H9 (cell line): ENCODE data around the gene SPATA2L. TPM values are rescaled to one million over a fixed set of nuclear protein-coding genes. Genes with fewer than 3 reads are reported as not detected.

Experiments used
- DNase-seq: peaks from one replicate; pipeline ENCODE4 v3.0.0-alpha.2; 2017
- H2AFZ ChIP-seq: one replicate; pipeline ENCODE4 v1.6.1; 2013; ENCODE audit warnings: mild to moderate bottlenecking, low read length, control low read depth, moderate library complexity
- H2AK5ac ChIP-seq: 2 replicates; pipeline ENCODE4 v1.6.1; 2013; ENCODE audit warnings: low read length, control low read depth, mixed read lengths; ENCODE audit not compliant: insufficient read length
- H2BK120ac ChIP-seq: one replicate; pipeline ENCODE4 v1.6.1; 2013; ENCODE audit warnings: low read depth, mild to moderate bottlenecking, low read length, control low read depth, inconsistent platforms; ENCODE audit not compliant: poor library complexity, severe bottlenecking
- H2BK12ac ChIP-seq: 2 replicates; pipeline ENCODE4 v1.6.1; 2013; ENCODE audit warnings: low read length, control low read depth, mixed read lengths, low read depth; ENCODE audit not compliant: insufficient read length
- H2BK15ac ChIP-seq: 2 replicates; pipeline ENCODE4 v1.6.1; 2013; ENCODE audit warnings: low read depth, low read length, control low read depth
- H2BK20ac ChIP-seq: one replicate; pipeline ENCODE4 v1.6.1; 2013; ENCODE audit warnings: low read depth, mild to moderate bottlenecking, low read length, control low read depth, inconsistent platforms; ENCODE audit not compliant: poor library complexity, severe bottlenecking
- H2BK5ac ChIP-seq: 2 replicates; pipeline ENCODE4 v1.6.1; 2013; ENCODE audit warnings: low read length, control low read depth, mixed read lengths; ENCODE audit not compliant: insufficient read length
- H3K14ac ChIP-seq: 2 replicates; pipeline ENCODE4 v1.6.1; 2013; ENCODE audit warnings: low read length, control low read depth; ENCODE audit not compliant: insufficient read depth
- H3K18ac ChIP-seq: 2 replicates; pipeline ENCODE4 v1.6.1; 2013; ENCODE audit warnings: low read depth, mild to moderate bottlenecking, mixed read lengths, low read length, control low read depth; ENCODE audit not compliant: insufficient read length
- H3K23ac ChIP-seq: 2 replicates; pipeline ENCODE4 v1.6.1; 2013; ENCODE audit warnings: low read length, control low read depth, mixed read lengths, low read depth; ENCODE audit not compliant: insufficient read length
- H3K23me2 ChIP-seq: 2 replicates; pipeline ENCODE4 v1.6.1; 2013; ENCODE audit warnings: low read depth, mild to moderate bottlenecking, mixed read lengths, low read length, control low read depth; ENCODE audit not compliant: insufficient read length, poor library complexity, severe bottlenecking
- H3K27ac ChIP-seq: 2 replicates; pipeline ENCODE4 v1.5.1; 2013; ENCODE audit warnings: low read length, control low read depth, mixed read lengths, low read depth; ENCODE audit not compliant: insufficient read length
- H3K27me3 ChIP-seq: 2 replicates; pipeline ENCODE4 v1.6.1; 2013; ENCODE audit warnings: low read length, control low read depth, inconsistent platforms; ENCODE audit not compliant: insufficient read depth
- H3K4ac ChIP-seq: 2 replicates; pipeline ENCODE4 v1.6.1; 2013; ENCODE audit warnings: low read depth, mild to moderate bottlenecking, control low read depth, inconsistent platforms, low read length, moderate library complexity
- H3K4me1 ChIP-seq: 2 replicates; pipeline ENCODE4 v1.6.1; 2013; ENCODE audit warnings: low read length, control low read depth, inconsistent platforms; ENCODE audit not compliant: insufficient read depth
- H3K4me2 ChIP-seq: 2 replicates; pipeline ENCODE4 v1.6.1; 2013; ENCODE audit warnings: low read length, control low read depth, mixed read lengths; ENCODE audit not compliant: insufficient read length, insufficient read depth
- H3K56ac ChIP-seq: 2 replicates; pipeline ENCODE4 v1.6.1; 2013; ENCODE audit warnings: low read depth, mild to moderate bottlenecking, mixed read lengths, low read length, control low read depth; ENCODE audit not compliant: insufficient read length
- H3K79me1 ChIP-seq: 2 replicates; pipeline ENCODE4 v1.6.1; 2013; ENCODE audit warnings: low read depth, mild to moderate bottlenecking, moderate library complexity, low read length, control low read depth, inconsistent platforms; ENCODE audit not compliant: insufficient read depth, poor library complexity, severe bottlenecking
- H3K79me2 ChIP-seq: 2 replicates; pipeline ENCODE4 v1.6.1; 2013; ENCODE audit warnings: low read length, control low read depth, inconsistent platforms; ENCODE audit not compliant: insufficient read depth
- H3K9ac ChIP-seq: 2 replicates; pipeline ENCODE4 v1.6.1; 2013; ENCODE audit warnings: low read length, control low read depth, mixed read lengths; ENCODE audit not compliant: insufficient read length; ENCODE audit errors: extremely low read depth
- H3K9me3 ChIP-seq: one replicate; pipeline ENCODE4 v1.6.1; 2013; ENCODE audit warnings: low read depth, low read length, inconsistent platforms; ENCODE audit not compliant: control insufficient read depth
- H3T11ph ChIP-seq: one replicate; pipeline ENCODE4 v1.6.1; 2013; ENCODE audit warnings: mild to moderate bottlenecking, low read length, control low read depth, inconsistent platforms
- H4K20me1 ChIP-seq: one replicate; pipeline ENCODE4 v1.6.1; 2013; ENCODE audit not compliant: control insufficient read depth, insufficient read length, insufficient read depth
- H4K5ac ChIP-seq: 2 replicates; pipeline ENCODE4 v1.6.1; 2013; ENCODE audit warnings: low read depth, mild to moderate bottlenecking, mixed read lengths, low read length, control low read depth; ENCODE audit not compliant: insufficient read length
- H4K8ac ChIP-seq: replicated peaks from 2 replicates; pipeline ENCODE4 v1.6.1; 2013; ENCODE audit warnings: low read length, control low read depth, mixed read lengths, low read depth; ENCODE audit not compliant: insufficient read length
- H4K91ac ChIP-seq: 2 replicates; pipeline ENCODE4 v1.6.1; 2013; ENCODE audit warnings: low read depth, mild to moderate bottlenecking, moderate library complexity, mixed read lengths, low read length, control low read depth; ENCODE audit not compliant: insufficient read length
- H3K27ac Mint-ChIP-seq, 3 experiments: 2 replicates in 2 of 3; 3 replicates in 1 of 3; pipeline ENCODE4 v1.8.0; 2020 to 2021; ENCODE audit warnings: mixed read lengths in 3 of 3, mild to moderate bottlenecking in 1 of 3, moderate library complexity in 1 of 3
- H3K27me3 Mint-ChIP-seq: 2 replicates; pipeline ENCODE4 v1.8.0; 2021; ENCODE audit warnings: low read depth, mild to moderate bottlenecking, moderate library complexity, mixed read lengths
- H3K36me3 Mint-ChIP-seq, 3 experiments: 2 replicates in 2 of 3; 3 replicates in 1 of 3; pipeline ENCODE4 v1.8.0; 2020 to 2021; ENCODE audit warnings: low read depth in 3 of 3, mixed read lengths in 3 of 3; ENCODE audit not compliant: insufficient read depth in 1 of 3
- H3K4me1 Mint-ChIP-seq, 2 experiments: 2 replicates each; pipeline ENCODE4 v1.8.0; 2020; ENCODE audit warnings: mixed read lengths in 2 of 2
- H3K4me3 Mint-ChIP-seq, 2 experiments: 2 replicates in 1 of 2; 3 replicates in 1 of 2; pipeline ENCODE4 v1.8.0; 2020 to 2021; ENCODE audit warnings: mild to moderate bottlenecking in 2 of 2, mixed read lengths in 2 of 2, moderate library complexity in 1 of 2
- H3K9me3 Mint-ChIP-seq, 2 experiments: 2 replicates in 1 of 2; 3 replicates in 1 of 2; pipeline ENCODE4 v1.8.0; 2020; ENCODE audit warnings: mild to moderate bottlenecking in 2 of 2, mixed read lengths in 2 of 2, moderate library complexity in 1 of 2
- WGBS: extraction: QIAGEN DNeasy Blood & Tissue Kit; methylation state at CpG from one replicate; pipeline ENCODE4 v1.1.7; 2013; ENCODE audit warnings: missing lambda C conversion rate, low lambda C conversion rate, mixed read lengths; ENCODE audit not compliant: insufficient read length; ENCODE audit errors: extremely low coverage; 5-methylcytosine and 5-hydroxymethylcytosine counted together
- total RNA-seq: library from RNA; stranded (reverse); gene quantifications from 2 replicates; pipeline ENCODE4 v1.2.1, GENCODE V29; 2021
- TF ChIP-seq, protein P1 (sequence below): fragments of 200-600 bp; sonication (generic); conservative IDR thresholded peaks from 3 replicates; pipeline ENCODE4 v1.8.0; 2021; ENCODE audit warnings: antibody characterized with exemption, mild to moderate bottlenecking

SPATA2L gene
- total RNA-seq, 1 experiment from 2014 or later = 27.1 TPM

DNA sequence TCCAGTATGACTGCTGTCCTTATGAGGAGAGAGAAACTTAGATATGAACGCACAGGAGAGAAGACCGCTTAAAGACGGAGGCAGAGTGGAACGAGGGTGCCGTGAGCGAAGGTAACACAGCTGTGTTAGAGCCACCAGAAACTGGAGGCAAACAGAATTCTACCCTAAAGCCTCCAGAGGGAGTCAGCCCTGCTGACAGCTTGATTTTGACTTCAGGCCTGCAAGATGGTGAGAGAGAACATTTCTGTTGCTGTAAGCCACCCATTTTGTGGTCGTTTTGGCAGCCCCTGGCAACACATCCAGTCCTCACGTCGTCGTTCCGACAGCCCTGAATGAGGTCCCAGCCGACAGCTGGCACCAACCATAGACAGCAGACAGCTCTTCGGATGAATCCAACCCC, 2.8 kb upstream of the SPATA2L start:
- H3K23me2 ChIP-seq = peaks cover 11% of the 10 kb centered on the region
- no CpG with 5 or more reads among the region's 13 CpGs for WGBS
- no peaks in the 10 kb centered on the region for H3K79me2 ChIP-seq
- H2BK15ac ChIP-seq = no peak overlapping the region
- Mint-ChIP-seq H3K27me3 (peaks cover 29% of the 10 kb centered on the region), H3K9me3 (no peaks in the 10 kb centered on the region), H3K4me3 (no peak overlapping the region), H3K36me3 (peaks cover 0 to 5% (median under 1%) of the 10 kb centered on the region in 3 experiments; a peak in 4 of 7 replicates), H3K4me1 (peaks cover 15 to 17% of the 10 kb centered on the region in 2 experiments), H3K27ac (no peak overlapping the region)
- TF ChIP-seq, protein P1, sequence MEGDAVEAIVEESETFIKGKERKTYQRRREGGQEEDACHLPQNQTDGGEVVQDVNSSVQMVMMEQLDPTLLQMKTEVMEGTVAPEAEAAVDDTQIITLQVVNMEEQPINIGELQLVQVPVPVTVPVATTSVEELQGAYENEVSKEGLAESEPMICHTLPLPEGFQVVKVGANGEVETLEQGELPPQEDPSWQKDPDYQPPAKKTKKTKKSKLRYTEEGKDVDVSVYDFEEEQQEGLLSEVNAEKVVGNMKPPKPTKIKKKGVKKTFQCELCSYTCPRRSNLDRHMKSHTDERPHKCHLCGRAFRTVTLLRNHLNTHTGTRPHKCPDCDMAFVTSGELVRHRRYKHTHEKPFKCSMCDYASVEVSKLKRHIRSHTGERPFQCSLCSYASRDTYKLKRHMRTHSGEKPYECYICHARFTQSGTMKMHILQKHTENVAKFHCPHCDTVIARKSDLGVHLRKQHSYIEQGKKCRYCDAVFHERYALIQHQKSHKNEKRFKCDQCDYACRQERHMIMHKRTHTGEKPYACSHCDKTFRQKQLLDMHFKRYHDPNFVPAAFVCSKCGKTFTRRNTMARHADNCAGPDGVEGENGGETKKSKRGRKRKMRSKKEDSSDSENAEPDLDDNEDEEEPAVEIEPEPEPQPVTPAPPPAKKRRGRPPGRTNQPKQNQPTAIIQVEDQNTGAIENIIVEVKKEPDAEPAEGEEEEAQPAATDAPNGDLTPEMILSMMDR = 0 out of 3 replicates have a peak, but pooled peaks have one; percentile 18
- H2BK120ac ChIP-seq = no peak overlapping the region
- H2AK5ac ChIP-seq = no peak overlapping the region
- H3K9ac ChIP-seq = no peak overlapping the region
- no peak overlapping the region for H2BK20ac ChIP-seq
- no peak overlapping the region for H3K4me2 ChIP-seq
- no peaks in the 10 kb centered on the region for H3K4me1 ChIP-seq
- no peak overlapping the region for H2AFZ ChIP-seq
- H3K23ac ChIP-seq = no peak overlapping the region
- H3K56ac ChIP-seq = no peak overlapping the region
- DNase-seq = no peak
- no peaks in the 10 kb centered on the region for H3K79me1 ChIP-seq
- H3T11ph ChIP-seq = no peak overlapping the region
- H4K20me1 ChIP-seq = no peaks in the 10 kb centered on the region
- H3K4ac ChIP-seq = no peak overlapping the region
- H4K91ac ChIP-seq = no peak overlapping the region
- no peak overlapping the region for H3K27ac ChIP-seq
- H4K5ac ChIP-seq = no peak overlapping the region
- no peaks in the 10 kb centered on the region for H3K9me3 ChIP-seq
- H2BK5ac ChIP-seq = no peak overlapping the region
- H3K27me3 ChIP-seq = no peaks in the 10 kb centered on the region
- H4K8ac ChIP-seq = no peak overlapping the region
- no peak overlapping the region for H2BK12ac ChIP-seq
- no peak overlapping the region for H3K14ac ChIP-seq
- no peak overlapping the region for H3K18ac ChIP-seq
